GM12892 (cell line): ENCODE data around the gene LRP8.

Source experiments
- POLR2A ChIP-seq: IDR thresholded peaks from 2 replicates; pipeline ENCODE4 v1.6.1; 2011; ENCODE audit warnings: low read depth, low read length, control low read depth
- POLR2AphosphoS5 ChIP-seq: IDR thresholded peaks from 2 replicates; pipeline ENCODE4 v1.6.1; 2011; ENCODE audit warnings: low read depth, low read length, control low read depth

DNA sequence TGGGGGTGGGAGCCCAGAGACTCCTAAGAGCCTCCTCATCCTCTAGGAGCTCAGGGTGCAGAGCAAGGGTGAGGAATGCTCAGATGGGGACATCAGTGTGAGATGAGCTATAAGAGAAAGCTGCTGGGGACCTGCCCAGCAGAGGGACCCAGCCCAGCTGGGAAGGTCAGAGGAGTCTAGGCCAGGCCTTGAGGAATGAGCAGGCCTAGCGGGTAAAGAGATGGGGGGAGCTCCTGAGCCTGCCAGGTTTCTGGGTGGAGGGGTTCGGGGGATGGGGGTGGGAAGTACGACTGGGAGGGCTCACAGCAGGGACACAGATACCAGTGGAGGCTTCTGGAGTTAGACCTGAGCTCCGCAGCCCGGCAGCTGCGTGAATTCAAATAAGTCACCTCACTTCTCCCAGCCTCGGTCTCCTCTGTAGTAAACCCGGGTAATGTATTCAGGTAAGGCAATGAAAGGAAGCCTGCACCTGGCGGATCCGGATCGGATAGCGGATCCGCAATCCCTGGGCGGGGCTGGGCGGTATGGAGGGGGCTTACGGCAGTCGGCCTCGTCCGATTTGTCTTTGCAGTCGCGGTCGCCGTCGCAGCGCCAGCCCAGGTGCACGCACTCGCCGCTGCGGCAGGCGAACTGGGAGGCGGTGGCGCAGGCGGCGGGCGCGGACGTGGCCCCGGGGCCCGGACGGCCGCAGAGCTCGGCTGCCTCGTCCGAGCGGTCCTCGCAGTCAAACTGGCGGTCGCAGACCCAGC, 51.5 kb downstream of the LRP8 start:
- TF ChIP-seq POLR2AphosphoS5: no peak
- no peak for TF ChIP-seq POLR2A
